ENCODE results near the gene CTNNA2.

CTNNA2 gene

DNA sequence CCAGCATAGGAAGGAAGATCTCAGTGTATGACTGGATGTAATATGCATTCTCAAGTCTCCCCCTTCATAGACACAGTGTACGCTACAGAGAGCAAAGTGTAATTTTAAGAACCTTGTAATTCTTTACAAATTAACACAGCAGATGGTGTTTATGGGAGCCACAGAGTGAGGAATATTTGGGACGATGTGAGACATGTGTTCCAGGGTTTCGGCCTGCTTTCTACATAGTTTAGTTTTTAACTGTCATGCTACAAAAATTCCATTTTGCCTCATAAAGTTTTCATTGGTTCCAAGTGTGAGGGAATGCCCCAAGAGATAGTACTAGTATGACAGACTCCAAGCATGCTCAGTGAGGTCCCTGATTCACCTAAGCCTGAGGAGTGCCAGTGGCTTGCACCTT, 867.9 kb downstream of the CTNNA2 start:
- Mint-ChIP-seq H3K4me1 (no peaks in the 10 kb centered on the region), H3K27me3 (no peaks in the 10 kb centered on the region), H3K4me3 (no peak overlapping the region)

DNA sequence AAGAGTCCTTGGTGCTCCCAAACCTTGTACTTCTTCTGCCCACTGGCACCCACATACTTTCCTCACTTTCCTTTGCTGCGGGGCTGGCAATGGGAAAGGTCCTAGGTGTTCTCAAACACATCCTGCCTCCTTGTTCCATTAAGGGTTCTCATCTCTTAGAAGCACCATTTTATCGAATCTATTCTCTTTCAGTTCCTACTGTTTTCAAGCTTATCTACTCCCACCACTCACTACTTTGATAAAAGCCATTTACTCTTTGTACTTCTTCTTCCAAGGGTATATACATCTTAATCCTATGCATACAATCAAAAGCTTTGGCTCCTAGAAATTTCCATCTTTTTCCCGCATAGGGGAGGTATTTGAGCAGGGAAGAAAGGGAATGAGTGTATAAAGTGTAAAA, 868.8 kb downstream of the CTNNA2 start:
- no peak overlapping the region for H3K27ac Mint-ChIP-seq
- no peaks in the 10 kb centered on the region for H3K27me3 Mint-ChIP-seq
- H3K9me3 Mint-ChIP-seq = peaks cover 8% of the 10 kb centered on the region
- no peaks in the 10 kb centered on the region for H3K36me3 Mint-ChIP-seq
- no peak overlapping the region for H3K4me3 Mint-ChIP-seq
- H3K4me1 Mint-ChIP-seq = no peaks in the 10 kb centered on the region

More for the DNA sequence above, 867.9 kb downstream of the CTNNA2 start:
- no peaks in the 10 kb centered on the region for H3K36me3 Mint-ChIP-seq
- H3K27ac Mint-ChIP-seq = no peak overlapping the region
- H3K9me3 Mint-ChIP-seq = peaks cover 15% of the 10 kb centered on the region

DNA sequence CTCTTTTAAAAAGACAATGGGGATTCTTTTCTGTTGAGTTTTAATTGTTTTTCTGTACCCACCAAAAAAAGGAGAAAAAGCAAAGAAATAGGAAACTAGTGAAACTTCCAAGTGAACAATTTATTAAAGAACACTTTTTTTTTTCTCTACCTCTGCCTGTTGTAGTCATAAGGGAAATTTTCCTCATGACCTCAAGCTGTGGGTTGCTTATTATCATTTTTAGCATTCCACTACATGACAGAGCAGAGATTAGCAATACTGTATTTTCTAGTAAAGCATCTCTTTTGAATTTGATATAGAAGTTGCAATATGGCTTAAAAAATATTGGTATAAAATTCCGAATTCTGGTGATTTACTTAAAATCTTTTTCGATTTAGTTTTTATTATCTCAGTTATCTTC, 879.6 kb downstream of the CTNNA2 start:
- Mint-ChIP-seq H3K4me1 (no peaks in the 10 kb centered on the region), H3K36me3 (no peaks in the 10 kb centered on the region), H3K27me3 (no peaks in the 10 kb centered on the region), H3K27ac (no peak overlapping the region), H3K9me3 (peaks cover 3% of the 10 kb centered on the region), H3K4me3 (no peak overlapping the region)

DNA sequence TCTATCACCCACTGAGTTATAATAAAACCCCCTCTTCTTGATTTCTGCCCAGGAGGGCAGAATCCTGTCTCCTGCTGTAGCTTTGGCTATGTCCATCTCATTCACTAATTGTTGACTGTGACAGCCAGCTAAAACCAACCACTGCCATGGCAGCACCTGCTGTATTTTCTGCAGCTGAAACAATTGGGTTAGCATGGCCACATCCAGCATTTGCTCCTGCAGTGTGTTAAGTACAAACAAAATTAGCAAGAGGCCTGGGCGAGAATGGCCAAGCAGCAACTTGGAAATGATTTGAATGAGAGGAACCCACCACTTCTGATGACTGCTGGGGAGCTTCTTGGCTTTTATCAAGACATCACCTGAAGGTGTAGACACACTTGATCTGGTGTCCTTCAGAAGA, 881.1 kb downstream of the CTNNA2 start:
- H3K27me3 Mint-ChIP-seq = no peaks in the 10 kb centered on the region
- H3K4me3 Mint-ChIP-seq = no peak overlapping the region
- H3K36me3 Mint-ChIP-seq = no peaks in the 10 kb centered on the region
- peaks cover 5% of the 10 kb centered on the region for H3K9me3 Mint-ChIP-seq
- H3K27ac Mint-ChIP-seq = no peak overlapping the region
- H3K4me1 Mint-ChIP-seq = no peaks in the 10 kb centered on the region

DNA sequence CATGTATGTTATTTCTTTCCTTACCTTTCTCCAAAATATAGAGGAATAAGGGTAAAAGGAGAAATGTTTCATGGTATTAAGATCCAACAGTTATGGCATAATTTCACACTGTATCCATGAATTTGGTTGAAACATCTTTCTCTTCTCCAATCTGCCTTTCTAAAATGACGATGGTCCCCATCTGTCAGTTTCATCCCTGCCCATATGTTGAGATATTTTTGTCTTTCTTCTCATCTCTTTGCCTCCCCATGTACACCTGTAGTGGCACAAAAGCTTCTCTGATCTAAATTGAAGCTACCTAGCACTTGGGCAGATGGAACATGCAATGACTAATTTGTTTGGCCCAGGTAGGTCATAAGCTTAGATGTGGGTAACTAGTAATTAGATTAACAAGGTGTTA, 882.4 kb downstream of the CTNNA2 start:
- Mint-ChIP-seq H3K4me3 (no peak overlapping the region), H3K27me3 (no peaks in the 10 kb centered on the region), H3K36me3 (no peaks in the 10 kb centered on the region), H3K4me1 (no peaks in the 10 kb centered on the region), H3K9me3 (peaks cover 5% of the 10 kb centered on the region), H3K27ac (no peak overlapping the region)

DNA sequence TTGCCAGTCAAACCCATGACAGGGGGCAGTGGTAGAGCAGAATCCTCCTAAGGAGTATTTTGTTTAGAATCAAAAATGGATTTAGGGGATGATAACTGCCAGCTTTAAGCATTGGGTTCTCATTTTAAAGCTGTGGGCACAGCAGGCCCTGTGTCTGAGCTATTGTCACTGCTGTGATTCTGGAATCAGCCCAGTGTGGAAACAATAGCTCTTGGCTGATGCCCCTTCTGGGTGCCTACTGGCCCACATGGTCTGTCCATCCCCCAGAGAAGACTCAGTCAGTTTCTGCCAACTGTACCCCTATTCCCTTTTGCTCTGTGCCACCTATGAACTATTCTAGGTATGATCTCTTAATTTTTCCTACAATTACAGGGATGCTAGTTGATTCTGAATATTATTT, 883.4 kb downstream of the CTNNA2 start:
- Mint-ChIP-seq H3K27ac (no peak overlapping the region), H3K4me3 (no peak overlapping the region), H3K36me3 (no peaks in the 10 kb centered on the region), H3K9me3 (peaks cover 11% of the 10 kb centered on the region), H3K27me3 (no peaks in the 10 kb centered on the region), H3K4me1 (no peaks in the 10 kb centered on the region)

DNA sequence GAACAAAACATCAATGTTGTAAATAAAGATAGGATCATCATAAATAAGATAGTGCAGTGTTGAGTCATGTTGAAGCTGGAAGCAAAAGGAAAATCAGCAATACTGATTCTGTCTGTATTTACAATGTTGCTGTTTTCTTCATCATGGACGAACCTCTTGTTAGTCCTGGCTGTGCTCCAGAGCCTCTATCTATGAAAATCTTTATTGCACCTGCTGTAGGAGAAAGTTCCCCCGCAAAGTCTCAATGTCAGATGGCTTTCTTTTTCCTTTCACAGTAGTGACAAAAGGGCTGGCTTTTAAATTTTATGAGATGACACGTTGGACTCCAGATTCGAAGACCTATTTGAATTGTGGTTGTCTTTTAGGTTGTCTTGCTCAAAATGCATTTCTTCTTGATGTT, 890.2 kb downstream of the CTNNA2 start:
- no peaks in the 10 kb centered on the region for H3K36me3 Mint-ChIP-seq

DNA sequence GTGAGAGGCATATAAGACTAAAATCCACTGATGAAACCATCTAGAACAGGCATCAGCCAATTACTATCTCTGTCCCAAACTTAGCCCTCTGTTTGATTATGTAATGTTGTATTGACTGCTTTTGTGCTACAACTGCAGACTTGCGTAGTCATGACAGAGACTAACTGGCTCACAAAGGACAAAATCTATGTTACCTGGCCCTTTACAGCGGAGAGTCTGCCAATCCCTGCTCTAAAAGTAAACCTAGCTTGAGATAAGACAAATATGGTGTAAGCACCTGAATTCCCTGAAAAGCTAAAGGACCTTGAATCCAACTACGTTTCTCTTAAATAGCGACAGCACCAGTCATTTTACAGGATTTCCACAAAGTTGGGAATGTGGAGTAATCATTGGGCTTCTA, 894.5 kb downstream of the CTNNA2 start:
- peaks cover 8% of the 10 kb centered on the region for H3K9me3 Mint-ChIP-seq
- no peaks in the 10 kb centered on the region for H3K4me1 Mint-ChIP-seq
- no peaks in the 10 kb centered on the region for H3K36me3 Mint-ChIP-seq
- H3K27ac Mint-ChIP-seq = no peak overlapping the region
- no peak overlapping the region for H3K4me3 Mint-ChIP-seq
- H3K27me3 Mint-ChIP-seq = no peaks in the 10 kb centered on the region

More for the DNA sequence above, 890.2 kb downstream of the CTNNA2 start:
- Mint-ChIP-seq H3K9me3 (peaks cover 11% of the 10 kb centered on the region), H3K4me1 (no peaks in the 10 kb centered on the region), H3K27ac (no peak overlapping the region), H3K27me3 (no peaks in the 10 kb centered on the region), H3K4me3 (no peak overlapping the region)

DNA sequence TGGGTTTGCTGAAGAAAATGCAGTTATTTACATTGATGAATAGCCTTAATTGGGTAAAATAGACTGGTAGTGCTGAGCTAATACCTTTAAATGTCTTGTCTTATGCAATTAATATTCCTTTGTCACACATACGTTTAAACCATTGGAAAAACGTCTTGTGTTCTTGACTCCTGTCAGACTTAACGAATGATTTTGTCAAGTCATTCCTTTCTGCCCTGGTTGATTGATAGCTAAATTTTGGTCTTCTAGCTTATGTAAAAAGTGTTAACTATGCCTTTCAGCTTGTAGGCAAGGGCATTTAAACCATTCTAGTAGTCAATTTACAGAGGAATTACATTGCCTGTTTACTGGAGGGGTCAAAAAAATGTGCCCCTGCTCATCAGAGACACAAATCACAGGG, 897.5 kb downstream of the CTNNA2 start:
- Mint-ChIP-seq H3K36me3 (no peaks in the 10 kb centered on the region), H3K9me3 (peaks cover 4% of the 10 kb centered on the region), H3K27me3 (no peaks in the 10 kb centered on the region)

DNA sequence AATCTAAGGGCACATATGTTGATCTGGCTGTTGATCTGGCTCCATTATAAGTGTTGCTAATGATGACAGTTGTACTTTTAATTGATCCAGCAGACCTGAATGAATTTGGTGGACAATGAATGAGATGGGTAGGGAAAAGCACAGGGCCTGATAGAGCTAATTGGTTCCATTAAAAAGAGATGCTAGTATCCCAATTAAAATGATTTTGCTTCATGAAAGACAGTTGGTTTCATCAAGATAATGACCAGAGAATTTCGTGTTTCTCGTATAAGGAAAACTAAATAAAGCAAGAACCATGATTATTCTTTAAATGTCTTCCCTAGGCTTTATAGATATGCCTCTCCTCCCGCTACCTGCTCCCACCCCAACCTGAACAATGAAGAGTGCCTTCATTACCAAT, 900.3 kb downstream of the CTNNA2 start:
- no peaks in the 10 kb centered on the region for H3K27me3 Mint-ChIP-seq
- H3K9me3 Mint-ChIP-seq = peaks cover 7% of the 10 kb centered on the region
- H3K36me3 Mint-ChIP-seq = no peaks in the 10 kb centered on the region
- H3K4me3 Mint-ChIP-seq = no peak overlapping the region
- no peak overlapping the region for H3K27ac Mint-ChIP-seq
- H3K4me1 Mint-ChIP-seq = no peaks in the 10 kb centered on the region

More for the DNA sequence above, 897.5 kb downstream of the CTNNA2 start:
- Mint-ChIP-seq H3K4me1 (no peaks in the 10 kb centered on the region), H3K27ac (no peak overlapping the region), H3K4me3 (no peak overlapping the region)

DNA sequence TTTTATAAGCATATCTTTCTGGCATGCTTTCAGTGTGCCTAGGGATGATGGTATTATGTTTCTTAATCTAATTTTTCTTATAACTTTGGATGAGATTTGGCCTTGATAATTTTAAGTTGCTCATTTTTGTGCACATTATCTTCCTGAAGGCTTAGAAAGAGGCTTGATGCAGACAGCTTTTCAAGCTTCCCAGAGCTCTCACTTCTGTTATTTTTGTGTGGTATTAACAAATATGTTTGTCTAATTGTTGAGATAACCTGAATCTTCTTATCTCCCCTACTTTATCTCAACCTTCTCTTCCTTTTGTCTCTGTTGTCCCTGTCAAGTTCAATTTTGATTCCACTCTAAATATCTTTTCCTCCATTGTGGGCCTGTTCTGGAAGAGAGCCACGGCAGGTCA, 904.9 kb downstream of the CTNNA2 start:
- Mint-ChIP-seq H3K27me3 (no peaks in the 10 kb centered on the region), H3K9me3 (peaks cover 10% of the 10 kb centered on the region), H3K36me3 (no peaks in the 10 kb centered on the region), H3K4me1 (no peaks in the 10 kb centered on the region), H3K4me3 (no peak overlapping the region), H3K27ac (no peak overlapping the region)

DNA sequence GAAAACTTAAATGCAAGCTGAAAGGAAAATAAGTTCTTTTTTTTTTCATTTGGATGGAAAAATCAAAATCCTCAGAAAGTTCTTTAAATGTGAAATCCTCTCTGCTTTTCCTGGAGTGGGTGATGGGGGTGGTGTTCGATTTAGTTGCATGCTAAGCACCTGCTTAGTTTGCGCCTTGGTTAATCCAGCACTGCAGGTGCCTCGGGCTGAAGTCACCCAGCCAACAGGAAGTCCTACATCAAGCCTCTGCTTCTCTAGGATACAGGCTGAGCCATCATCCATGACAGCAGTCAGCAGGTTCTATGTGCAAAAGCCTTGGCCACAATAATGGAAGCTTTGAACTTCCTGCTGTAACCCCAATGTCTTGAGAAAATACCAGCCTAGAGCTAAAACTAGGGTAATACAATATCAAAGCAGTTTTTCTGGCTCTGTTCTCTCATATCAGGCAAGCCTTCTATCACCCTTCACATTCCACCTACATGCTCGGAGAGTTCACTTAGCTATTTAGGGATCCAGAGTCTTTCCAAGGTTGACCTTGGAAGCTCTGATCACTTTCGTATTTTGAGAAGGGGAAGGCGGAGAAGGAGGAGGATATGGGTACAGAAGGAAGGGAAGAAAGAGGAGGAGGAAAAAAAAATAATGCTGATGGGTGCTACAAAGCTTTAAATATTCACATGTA, 907.8 kb downstream of the CTNNA2 start:
- no peak overlapping the region for H3K27ac Mint-ChIP-seq
- H3K4me1 Mint-ChIP-seq = no peaks in the 10 kb centered on the region
- no peak overlapping the region for H3K4me3 Mint-ChIP-seq
- H3K27me3 Mint-ChIP-seq = no peaks in the 10 kb centered on the region
- no peaks in the 10 kb centered on the region for H3K36me3 Mint-ChIP-seq
- H3K9me3 Mint-ChIP-seq = peaks cover 10% of the 10 kb centered on the region

DNA sequence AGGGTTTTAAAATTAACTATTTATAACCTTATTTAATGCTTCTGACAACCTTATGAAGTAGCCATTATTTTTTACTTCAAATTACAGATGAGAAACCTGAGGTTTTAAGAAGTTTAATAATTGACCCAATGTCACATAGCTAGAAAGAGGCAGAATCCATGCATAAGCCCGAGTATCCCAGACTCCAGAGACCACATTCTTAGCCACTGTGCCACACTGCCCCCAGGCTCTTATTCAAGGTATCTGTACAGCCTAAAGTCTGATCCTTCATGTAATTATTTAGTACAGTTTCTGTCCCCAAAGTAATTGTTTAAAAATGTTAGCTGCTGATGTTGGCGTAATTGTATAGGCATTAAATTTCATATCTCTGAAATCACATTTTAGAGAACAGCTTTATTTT, 916.4 kb downstream of the CTNNA2 start:
- H3K27ac Mint-ChIP-seq = no peak overlapping the region
- H3K36me3 Mint-ChIP-seq = no peaks in the 10 kb centered on the region
- no peaks in the 10 kb centered on the region for H3K9me3 Mint-ChIP-seq
- no peaks in the 10 kb centered on the region for H3K4me1 Mint-ChIP-seq
- H3K27me3 Mint-ChIP-seq = no peaks in the 10 kb centered on the region
- no peak overlapping the region for H3K4me3 Mint-ChIP-seq

DNA sequence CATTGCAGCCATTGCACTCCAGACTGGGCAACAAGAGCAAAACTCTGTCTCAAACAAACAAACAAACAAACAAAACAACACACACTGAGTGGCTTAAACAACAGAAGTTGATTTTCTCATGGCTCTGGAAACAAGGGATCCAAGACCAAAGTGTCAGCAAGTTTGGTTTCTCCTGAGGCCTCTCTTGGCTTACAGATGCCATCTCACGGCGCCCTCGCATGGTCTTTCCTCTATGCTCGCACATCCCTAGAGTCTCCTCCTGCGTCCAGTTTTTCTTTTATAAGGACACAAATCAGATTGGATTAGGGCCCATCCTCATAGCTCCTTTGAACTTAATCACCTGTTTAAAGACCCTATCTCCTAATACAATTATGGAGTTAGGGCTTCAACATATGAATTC, 925.1 kb downstream of the CTNNA2 start:
- H3K27ac Mint-ChIP-seq = no peak overlapping the region
- no peak overlapping the region for H3K4me3 Mint-ChIP-seq
- no peaks in the 10 kb centered on the region for H3K27me3 Mint-ChIP-seq
- no peaks in the 10 kb centered on the region for H3K4me1 Mint-ChIP-seq
- peaks cover 5% of the 10 kb centered on the region for H3K9me3 Mint-ChIP-seq
- H3K36me3 Mint-ChIP-seq = no peaks in the 10 kb centered on the region

DNA sequence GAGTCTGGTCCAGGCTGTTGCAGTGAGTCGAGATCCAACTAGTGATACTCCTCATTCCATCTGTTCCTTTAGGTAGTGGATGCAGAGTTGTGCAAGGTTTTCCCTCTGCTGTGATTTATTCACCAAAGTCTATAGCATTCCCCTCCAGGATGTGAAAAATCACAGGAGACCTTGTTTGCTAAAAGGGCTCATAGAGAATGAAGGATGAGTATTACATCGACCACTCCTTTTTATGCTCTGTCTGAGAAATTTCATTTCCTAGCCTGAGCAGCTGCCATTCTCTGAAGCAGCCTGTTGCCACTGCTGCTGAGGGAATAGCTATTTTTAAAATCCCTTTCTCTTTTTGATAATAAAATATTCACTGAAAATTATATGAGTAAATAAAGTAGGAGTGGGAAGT, 925.8 kb downstream of the CTNNA2 start:
- H3K9me3 Mint-ChIP-seq = peaks cover 9% of the 10 kb centered on the region
- no peaks in the 10 kb centered on the region for H3K36me3 Mint-ChIP-seq
- H3K27me3 Mint-ChIP-seq = no peaks in the 10 kb centered on the region
- H3K4me1 Mint-ChIP-seq = no peaks in the 10 kb centered on the region
- no peak overlapping the region for H3K27ac Mint-ChIP-seq
- H3K4me3 Mint-ChIP-seq = no peak overlapping the region

DNA sequence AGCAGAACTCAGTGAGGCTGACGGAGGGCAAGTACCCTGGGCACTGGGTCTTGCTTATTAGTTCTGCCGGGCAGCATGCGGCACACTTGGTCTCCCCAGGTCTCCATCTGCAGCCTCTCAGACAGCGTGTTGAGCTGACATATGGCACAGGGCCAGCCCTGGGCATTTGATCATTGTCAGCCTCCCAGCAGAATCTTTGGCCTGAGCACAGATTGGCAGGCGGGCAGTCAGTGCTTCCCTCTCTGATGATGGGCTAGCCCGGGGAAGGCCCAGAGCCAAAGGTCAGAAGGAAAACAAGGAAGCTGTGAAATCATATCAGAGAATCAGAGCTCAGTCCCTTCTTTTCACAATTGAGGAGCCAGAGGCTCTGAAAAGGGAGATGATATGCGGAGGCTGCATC, 941.8 kb downstream of the CTNNA2 start:
- Mint-ChIP-seq H3K36me3 (no peaks in the 10 kb centered on the region), H3K27me3 (no peaks in the 10 kb centered on the region), H3K4me3 (no peak overlapping the region), H3K9me3 (peaks cover 6% of the 10 kb centered on the region), H3K4me1 (no peaks in the 10 kb centered on the region), H3K27ac (no peak overlapping the region)

DNA sequence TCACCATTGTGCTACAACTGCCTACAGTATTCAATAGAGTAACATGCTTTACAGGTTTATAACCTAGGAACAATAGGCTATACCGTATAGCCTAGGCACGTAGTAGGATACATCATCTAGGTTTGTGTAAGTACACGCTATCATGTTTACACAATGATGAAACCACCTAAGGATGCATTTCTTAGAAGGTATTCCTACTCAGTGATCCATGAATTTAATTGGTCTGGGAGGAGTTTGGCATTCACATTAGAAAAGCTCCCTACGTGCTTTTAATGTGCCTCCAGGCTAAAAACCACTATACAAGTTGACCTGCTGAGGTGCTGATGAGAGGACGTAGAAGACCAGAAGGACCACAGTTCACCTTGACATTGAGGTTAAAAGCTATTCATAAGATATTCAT, 946.2 kb downstream of the CTNNA2 start:
- Mint-ChIP-seq H3K27me3 (no peaks in the 10 kb centered on the region), H3K9me3 (peaks cover 3% of the 10 kb centered on the region), H3K4me1 (no peaks in the 10 kb centered on the region), H3K4me3 (no peak overlapping the region), H3K36me3 (no peaks in the 10 kb centered on the region), H3K27ac (no peak overlapping the region)

Measured in activated naive CD4-positive, alpha-beta T cell treated with anti-CD3 and anti-CD28 coated beads, Interleukin-2, amount 50 U/mL, for 24 hours (primary cell).